Activated CD4-positive, alpha-beta memory T cell treated with anti-CD3 and anti-CD28 coated beads, Interleukin-2, amount 10 ng/mL, durations not matched to agents 7 days and 5 days (primary cell): Measurements from ENCODE around the gene EFS. TPM values are rescaled to one million over a fixed set of nuclear protein-coding genes. Genes with fewer than 3 reads are reported as not detected.
"Not testable (repeated sequence)": the region's sequence is repeated elsewhere in the genome, so short reads cannot be mapped to it uniquely, and the experiment has no call there.

Source experiments
- CTCF ChIA-PET: fragments of 350-600 bp; sonication (Branson Sonifier 250); formaldehyde crosslinking; loops from one replicate; lab custom pipeline; 2021; ENCODE audit warnings: antibody characterized with exemption, inconsistent platforms; lab: Charles Lee
- POLR2A ChIA-PET: fragments of 350-600 bp; sonication (Branson Sonifier 250); formaldehyde crosslinking; loops from one replicate; lab custom pipeline; 2021; ENCODE audit warnings: antibody characterized with exemption; lab: Charles Lee
- DNase-seq: peaks from one replicate; pipeline ENCODE4 v3.0.0-alpha.2; 2020
- H3K27ac Mint-ChIP-seq: one replicate; pipeline ENCODE4 v1.8.0; 2021; ENCODE audit warnings: mild to moderate bottlenecking, mixed read lengths
- H3K27me3 Mint-ChIP-seq: one replicate; pipeline ENCODE4 v1.8.0; 2021; ENCODE audit warnings: mixed read lengths
- H3K36me3 Mint-ChIP-seq: one replicate; pipeline ENCODE4 v1.8.0; 2021; ENCODE audit warnings: low read depth, mixed read lengths
- H3K4me1 Mint-ChIP-seq: one replicate; pipeline ENCODE4 v1.8.0; 2021; ENCODE audit warnings: mixed read lengths
- H3K4me3 Mint-ChIP-seq: one replicate; pipeline ENCODE4 v1.8.0; 2021; ENCODE audit warnings: mild to moderate bottlenecking, mixed read lengths
- H3K9me3 Mint-ChIP-seq: one replicate; pipeline ENCODE4 v1.8.0; 2021; ENCODE audit warnings: mixed read lengths
- total RNA-seq, 2 experiments: library from RNA; stranded (reverse); gene quantifications; one replicate each; pipeline ENCODE4 v1.2.3, GENCODE V29; 2021

EFS gene
- total RNA-seq, 2 experiments from 2014 or later = not detected

- H3K9me3 Mint-ChIP-seq, DNase-seq, H3K4me1 Mint-ChIP-seq, H3K36me3 Mint-ChIP-seq, POLR2A ChIA-PET, H3K4me3 Mint-ChIP-seq, H3K27me3 Mint-ChIP-seq, H3K27ac Mint-ChIP-seq: not testable (repeated sequence)
- CTCF ChIA-PET = interaction anchor here (1.7 kb wide), 1 partner anchor 10 kb away, joined by 7 read pairs; no protein-coding TSS in a partner anchor
Measured at GRCh38 chr14:23389871-23390270, 24.9 kb upstream of the EFS start.

GRCh38 chr14:23389396-23389795 is 24.4 kb upstream of the EFS start:
- Mint-ChIP-seq H3K4me3 (no peak overlapping the region), H3K27me3 (peaks cover 5% of the 10 kb centered on the region), H3K4me1 (no peaks in the 10 kb centered on the region), H3K9me3 (no peaks in the 10 kb centered on the region), H3K36me3 (no peaks in the 10 kb centered on the region), H3K27ac (no peak overlapping the region)
- ChIA-PET POLR2A (no interaction called here), CTCF (interaction anchor here (0.6 to 1.7 kb wide), 3 partner anchors 10 to 276 kb away, joined by 3 to 7 read pairs (median 3); no protein-coding TSS in a partner anchor)
- no peak for DNase-seq

GRCh38 chr14:23388996-23389395 is 24.0 kb upstream of the EFS start:
- Mint-ChIP-seq H3K4me1 (no peaks in the 10 kb centered on the region), H3K4me3 (no peak overlapping the region), H3K36me3 (no peaks in the 10 kb centered on the region), H3K27me3 (peaks cover 5% of the 10 kb centered on the region), H3K27ac (no peak overlapping the region), H3K9me3 (no peaks in the 10 kb centered on the region)
- ChIA-PET POLR2A (no interaction called here), CTCF (interaction anchor here (0.6 to 1.7 kb wide), 3 partner anchors 9 to 277 kb away, joined by 3 to 7 read pairs (median 3); no protein-coding TSS in a partner anchor)
- DNase-seq = no peak

- Mint-ChIP-seq H3K36me3 (no peaks in the 10 kb centered on the region), H3K27ac (no peak overlapping the region), H3K4me1 (no peaks in the 10 kb centered on the region), H3K27me3 (no peaks in the 10 kb centered on the region), H3K4me3 (no peak overlapping the region), H3K9me3 (no peaks in the 10 kb centered on the region)
- ChIA-PET CTCF (interaction anchor here (0.8 to 1.2 kb wide), 2 partner anchors 8 to 268 kb away, joined by 3 read pairs; no protein-coding TSS in a partner anchor), POLR2A (no interaction called here)
- DNase-seq = no peak
Measured at GRCh38 chr14:23387916-23388882, 23.2 kb upstream of the EFS start.

DNA sequence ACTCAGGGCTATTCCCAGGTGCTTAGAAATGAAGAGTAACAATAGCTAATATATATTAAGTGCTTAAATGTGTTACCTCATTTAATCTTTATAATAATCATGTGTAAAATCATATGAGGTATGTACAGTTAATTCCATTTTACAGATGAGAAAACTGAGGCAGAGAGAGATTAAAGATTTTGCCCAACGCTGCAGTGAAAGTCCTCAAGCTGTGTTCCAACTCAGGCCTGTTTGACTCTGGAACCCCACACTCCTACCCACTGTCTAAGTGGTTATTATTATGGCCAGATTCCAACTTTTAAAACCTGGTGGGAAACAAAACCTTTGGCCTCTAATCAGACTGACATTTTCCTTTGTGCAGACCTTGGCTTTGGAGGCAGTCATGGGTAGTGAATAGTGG is 22.0 kb upstream of the EFS start:
- ChIA-PET CTCF (no interaction called here), POLR2A (no interaction called here)
- H3K9me3 Mint-ChIP-seq = no peaks in the 10 kb centered on the region
- H3K27me3 Mint-ChIP-seq = no peaks in the 10 kb centered on the region
- H3K4me3 Mint-ChIP-seq = no peak overlapping the region
- DNase-seq = no peak
- no peaks in the 10 kb centered on the region for H3K4me1 Mint-ChIP-seq
- no peak overlapping the region for H3K27ac Mint-ChIP-seq
- no peaks in the 10 kb centered on the region for H3K36me3 Mint-ChIP-seq

GRCh38 chr14:23386266-23386657 is 21.3 kb upstream of the EFS start:
- H3K27ac Mint-ChIP-seq, H3K27me3 Mint-ChIP-seq, H3K9me3 Mint-ChIP-seq, H3K4me3 Mint-ChIP-seq, CTCF ChIA-PET, POLR2A ChIA-PET, H3K4me1 Mint-ChIP-seq, H3K36me3 Mint-ChIP-seq, DNase-seq: not testable (repeated sequence)

GRCh38 chr14:23385642-23386265 is 20.8 kb upstream of the EFS start:
- Mint-ChIP-seq H3K27me3 (peaks cover 1% of the 10 kb centered on the region), H3K36me3 (no peaks in the 10 kb centered on the region), H3K4me3 (no peak overlapping the region), H3K9me3 (no peaks in the 10 kb centered on the region), H3K27ac (no peak overlapping the region), H3K4me1 (no peaks in the 10 kb centered on the region)
- POLR2A ChIA-PET = interaction anchor here (0.9 kb wide), 1 partner anchor 63 kb away, joined by 3 read pairs; no protein-coding TSS in a partner anchor
- DNase-seq = no peak
- CTCF ChIA-PET = interaction anchor here (0.6 kb wide), 1 partner anchor 280 kb away, joined by 5 read pairs; no protein-coding TSS in a partner anchor

- Mint-ChIP-seq H3K36me3 (no peaks in the 10 kb centered on the region), H3K27me3 (peaks cover 3% of the 10 kb centered on the region), H3K4me3 (no peak overlapping the region), H3K27ac (no peak overlapping the region), H3K4me1 (no peaks in the 10 kb centered on the region), H3K9me3 (no peaks in the 10 kb centered on the region)
- no peak for DNase-seq
- ChIA-PET POLR2A (interaction anchor here (0.9 kb wide), 1 partner anchor 63 kb away, joined by 3 read pairs; no protein-coding TSS in a partner anchor), CTCF (interaction anchor here (0.6 kb wide), 1 partner anchor 281 kb away, joined by 5 read pairs; no protein-coding TSS in a partner anchor)
Measured at GRCh38 chr14:23385244-23385641, 20.3 kb upstream of the EFS start.

DNA sequence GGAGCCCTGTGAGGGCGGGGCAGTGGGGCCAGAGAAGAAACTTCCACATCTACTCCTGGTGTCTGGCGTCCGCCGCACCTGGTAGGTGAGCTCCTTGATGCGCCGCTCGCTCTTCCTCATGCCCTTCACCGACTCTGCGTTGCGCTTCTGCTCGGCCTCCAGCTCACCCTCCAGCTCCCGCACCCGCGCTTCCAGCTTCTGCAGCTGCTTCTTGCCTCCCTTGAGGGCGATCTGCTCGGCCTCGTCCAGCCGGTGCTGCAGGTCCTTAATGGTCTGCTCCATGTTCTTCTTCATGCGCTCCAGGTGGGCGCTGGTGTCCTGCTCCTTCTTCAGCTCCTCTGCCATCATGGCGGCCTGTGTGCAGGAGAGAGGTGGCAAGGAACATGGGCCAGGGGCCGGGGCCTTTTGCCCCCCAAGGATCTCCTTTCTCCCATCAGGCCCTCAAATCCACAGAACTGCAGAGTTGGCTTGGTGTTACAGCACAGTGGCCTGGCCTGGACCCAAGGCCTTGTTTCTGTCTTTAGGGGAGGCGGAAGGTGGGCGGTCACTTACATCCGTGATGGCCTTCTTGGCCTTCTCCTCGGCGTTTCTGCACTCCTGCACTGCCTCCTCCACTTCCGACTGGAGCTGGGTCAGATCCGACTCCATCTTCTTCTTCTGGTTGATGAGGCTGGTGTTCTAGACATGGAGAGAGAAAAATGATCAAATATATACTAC is 19.6 kb upstream of the EFS start:
- CTCF ChIA-PET = interaction anchor here (0.8 kb wide), 1 partner anchor 1993 kb away, joined by 4 read pairs; no protein-coding TSS in a partner anchor

GRCh38 chr14:23382731-23383440 is 17.9 kb upstream of the EFS start:
- POLR2A ChIA-PET = no interaction called here
- CTCF ChIA-PET = interaction anchor here (2.0 kb wide), 1 partner anchor 262 kb away, joined by 6 read pairs; no protein-coding TSS in a partner anchor

More for the DNA sequence above, 19.6 kb upstream of the EFS start:
- no peak overlapping the region for H3K27ac Mint-ChIP-seq
- no peaks in the 10 kb centered on the region for H3K4me1 Mint-ChIP-seq
- H3K9me3 Mint-ChIP-seq = no peaks in the 10 kb centered on the region
- POLR2A ChIA-PET = interaction anchor here (0.9 kb wide), 1 partner anchor 62 kb away, joined by 3 read pairs; no protein-coding TSS in a partner anchor
- no peaks in the 10 kb centered on the region for H3K36me3 Mint-ChIP-seq
- peaks cover 3% of the 10 kb centered on the region for H3K27me3 Mint-ChIP-seq
- no peak for DNase-seq
- H3K4me3 Mint-ChIP-seq = no peak overlapping the region

GRCh38 chr14:23382276-23382675 is 17.3 kb upstream of the EFS start:
- no peaks in the 10 kb centered on the region for H3K4me1 Mint-ChIP-seq
- ChIA-PET CTCF (interaction anchor here (2.0 kb wide), 1 partner anchor 262 kb away, joined by 6 read pairs; no protein-coding TSS in a partner anchor), POLR2A (interaction anchor here (2.7 kb wide), 1 partner anchor 61 kb away, joined by 10 read pairs; the partner anchor contains the start of gene PABPN1)
- DNase-seq = no peak
- peaks cover 3% of the 10 kb centered on the region for H3K27me3 Mint-ChIP-seq
- H3K4me3 Mint-ChIP-seq = no peak overlapping the region
- no peaks in the 10 kb centered on the region for H3K36me3 Mint-ChIP-seq
- H3K9me3 Mint-ChIP-seq = no peaks in the 10 kb centered on the region
- no peak overlapping the region for H3K27ac Mint-ChIP-seq

More at GRCh38 chr14:23382731-23383440, 17.9 kb upstream of the EFS start:
- H3K27ac Mint-ChIP-seq = no peak overlapping the region
- no peak overlapping the region for H3K4me3 Mint-ChIP-seq
- H3K9me3 Mint-ChIP-seq = no peaks in the 10 kb centered on the region
- H3K27me3 Mint-ChIP-seq = peaks cover 3% of the 10 kb centered on the region
- no peak for DNase-seq
- H3K36me3 Mint-ChIP-seq = no peaks in the 10 kb centered on the region
- no peaks in the 10 kb centered on the region for H3K4me1 Mint-ChIP-seq
